K562 (cell line): ENCODE data around the gene GON4L. TPM values are rescaled to one million over a fixed set of nuclear protein-coding genes. Genes with fewer than 3 reads are reported as not detected.

Experiments used
- CCNT2 ChIP-seq: IDR thresholded peaks from 2 replicates; pipeline ENCODE4 v1.6.1; 2011; ENCODE audit warnings: borderline replicate concordance, low read depth, mild to moderate bottlenecking, moderate library complexity, mixed read lengths, low read length; ENCODE audit not compliant: insufficient read length; ENCODE audit errors: extremely low read depth
- CTBP1 ChIP-seq: fragments of 450-650 bp; IDR thresholded peaks from 2 replicates; pipeline ENCODE4 v1.6.1; 2016; ENCODE audit warnings: borderline replicate concordance
- ETS2 ChIP-seq: IDR thresholded peaks from 2 replicates; pipeline ENCODE4 v1.6.1; 2016; ENCODE audit warnings: borderline replicate concordance, missing genetic modification characterization, mild to moderate bottlenecking, moderate library complexity, missing compliant biosample characterization; ENCODE audit not compliant: poor library complexity, severe bottlenecking
- KLF16 ChIP-seq: IDR thresholded peaks from 2 replicates; pipeline ENCODE4 v1.6.1; 2016; ENCODE audit warnings: antibody characterized with exemption
- MECOM ChIP-seq: fragments of 250-450 bp; sonication (Bioruptor Pico); IDR thresholded peaks from 2 replicates; pipeline ENCODE4 v1.8.0; 2022; ENCODE audit warnings: inconsistent platforms
- MEIS2 ChIP-seq: fragments of 450-650 bp; IDR thresholded peaks from 2 replicates; pipeline ENCODE4 v1.6.1; 2014; ENCODE audit warnings: mild to moderate bottlenecking; ENCODE audit not compliant: partially characterized antibody
- MTA2 ChIP-seq: fragments of 450-650 bp; IDR thresholded peaks from 2 replicates; pipeline ENCODE4 v1.6.1; 2016; ENCODE audit warnings: low read depth
- NFIC ChIP-seq: fragments of 450-650 bp; IDR thresholded peaks from 2 replicates; pipeline ENCODE4 v1.6.1; 2017; ENCODE audit warnings: mild to moderate bottlenecking, inconsistent platforms
- NRF1 ChIP-seq, 2 experiments: fragments of 450-650 bp; IDR thresholded peaks in 1 of 2; conservative IDR thresholded peaks in 1 of 2; 2 replicates each; pipeline ENCODE4 v1.6.1; 2014; ENCODE audit warnings: mild to moderate bottlenecking in 2 of 2
- SMAD3 ChIP-seq: fragments of 450-650 bp; formaldehyde crosslinking; conservative IDR thresholded peaks from 2 replicates; pipeline ENCODE4 v1.4.0; 2020; ENCODE audit warnings: mild to moderate bottlenecking
- SMARCA5 ChIP-seq: fragments of 450-650 bp; IDR thresholded peaks from 2 replicates; pipeline ENCODE4 v1.6.1; 2016
- SOX6 ChIP-seq: fragments of 450-650 bp; IDR thresholded peaks from 2 replicates; pipeline ENCODE4 v1.6.1; 2014; ENCODE audit warnings: mild to moderate bottlenecking
- STAT5A ChIP-seq: IDR thresholded peaks from 2 replicates; pipeline ENCODE4 v1.6.1; 2012; ENCODE audit warnings: low read length, inconsistent platforms, borderline replicate concordance
- TCF3 ChIP-seq: sonication (generic); formaldehyde crosslinking; IDR thresholded peaks from 2 replicates; pipeline ENCODE4 v1.4.0; 2020; ENCODE audit warnings: mild to moderate bottlenecking, missing genetic modification reagents
- ZKSCAN1 ChIP-seq: fragments of 150-350 bp; IDR thresholded peaks from 2 replicates; pipeline ENCODE4 v1.6.1; 2016; ENCODE audit warnings: low read depth, low read length
- ZNF23 ChIP-seq: fragments of 250-450 bp; sonication (Bioruptor Pico); IDR thresholded peaks from 2 replicates; pipeline ENCODE4 v1.4.0; 2020; ENCODE audit warnings: mild to moderate bottlenecking
- ZNF764 ChIP-seq: fragments of 250-450 bp; sonication (Bioruptor Pico); IDR thresholded peaks from 2 replicates; pipeline ENCODE4 v1.4.0; 2020; ENCODE audit warnings: low read depth, mild to moderate bottlenecking, moderate library complexity
- polyA plus RNA-seq, 8 experiments: library from polyadenylated mRNA; depleted of rRNA in 4 of 8; stranded (reverse) in 5 of 8; unstranded in 3 of 8; fragments of >200 nt; fragmentation: Nextera tagmentation in 2 of 8; fragmentation: Illumina TruSeq in 1 of 8; extraction: Ambion mirVana in 2 of 8; extraction: Trizol in 1 of 8; gene quantifications; 2 replicates each; pipeline versions ENCODE4 v1.2.1 to v1.2.3, GENCODE V29; 2011 to 2014; ENCODE audit warnings: inconsistent platforms in 1 of 8, missing spikeins in 1 of 8
- total RNA-seq, 7 experiments: library from RNA; depleted of rRNA in 6 of 7; stranded (reverse); fragments of >200 nt in 6 of 7; fragmentation: Illumina TruSeq in 2 of 7; extraction: Trizol in 2 of 7; gene quantifications; 2 replicates each; pipeline versions ENCODE4 v1.2.1 to v1.2.3, GENCODE V29; 2011 to 2021; ENCODE audit warnings: low replicate concordance in 1 of 7
- TF ChIP-seq, protein P1 (sequence below), 2 experiments: fragments of 150-350 bp in 1 of 2; IDR thresholded peaks; 2 replicates each; pipeline ENCODE4 v1.6.1; 2012 to 2016; ENCODE audit warnings: low read depth in 2 of 2, low read length in 2 of 2, mild to moderate bottlenecking in 1 of 2, moderate library complexity in 1 of 2
- TF ChIP-seq, protein P2 (sequence below): sonication (generic); formaldehyde crosslinking; IDR thresholded peaks from 2 replicates; pipeline ENCODE4 v1.8.1; 2022; ENCODE audit warnings: missing genetic modification reagents
- TF ChIP-seq, protein P3 (sequence below): fragments of 450-650 bp; IDR thresholded peaks from 2 replicates; pipeline ENCODE4 v1.6.1; 2016; ENCODE audit warnings: antibody characterized with exemption
- TF ChIP-seq, protein P4 (sequence below): fragments of 250-450 bp; sonication (Bioruptor Pico); IDR thresholded peaks from 2 replicates; pipeline ENCODE4 v1.5.0; 2022; ENCODE audit warnings: mild to moderate bottlenecking

Gene GON4L
- total and polyA plus RNA-seq, 9 of the 15 experiments (the other 6 are each of a cell fraction or from before 2014, with no cell fraction given), result 20.2 to 47.4 (median 33.6) TPM

DNA sequence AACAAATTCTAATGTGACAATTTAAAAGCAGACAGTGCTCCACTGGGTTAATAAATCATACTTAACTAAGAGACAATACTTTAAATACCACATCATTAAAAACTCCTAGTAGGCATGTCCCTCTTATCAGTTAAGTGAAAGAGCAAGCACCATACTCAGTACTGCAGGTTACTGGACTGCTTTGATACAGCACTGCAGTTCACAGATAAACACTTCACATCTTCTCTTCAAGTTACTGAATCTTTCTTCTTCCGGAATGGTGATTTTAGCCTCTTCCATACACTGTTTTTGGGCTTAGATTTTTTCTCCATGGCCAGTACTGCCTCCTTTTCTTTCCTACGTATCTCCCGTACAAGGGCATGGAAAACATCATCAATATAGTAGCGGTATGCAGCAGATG, 43.1 kb upstream of the GON4L start (continued):
- TF ChIP-seq NFIC (peak; percentile 60), TCF3 (CRISPR knock-in tag) (peak; percentile 93), MTA2 (peak; percentile 79), ZKSCAN1 (peak; percentile 83), SOX6 (peak; percentile 66), NRF1 (conservative IDR thresholded peaks at IDR 0.05 in 1 of 2, IDR thresholded peaks at IDR 0.05 in 1 of 2) (no peak), ETS2 (tag) (no peak), SMARCA5 (peak; percentile 24; the same call in 1 of the 2 replicates), STAT5A (peak; percentile 79), CTBP1 (peak; percentile 29; the same call in 1 of the 2 replicates), SMAD3 (CRISPR knock-in tag) (no peak), MECOM (CRISPR knock-in tag) (no peak), ZNF764 (CRISPR knock-in tag) (no peak), KLF16 (peak; percentile 70), MEIS2 (peak; percentile 64), ZNF23 (no peak), CCNT2 (peak; percentile 31)
- TF ChIP-seq, protein P1, sequence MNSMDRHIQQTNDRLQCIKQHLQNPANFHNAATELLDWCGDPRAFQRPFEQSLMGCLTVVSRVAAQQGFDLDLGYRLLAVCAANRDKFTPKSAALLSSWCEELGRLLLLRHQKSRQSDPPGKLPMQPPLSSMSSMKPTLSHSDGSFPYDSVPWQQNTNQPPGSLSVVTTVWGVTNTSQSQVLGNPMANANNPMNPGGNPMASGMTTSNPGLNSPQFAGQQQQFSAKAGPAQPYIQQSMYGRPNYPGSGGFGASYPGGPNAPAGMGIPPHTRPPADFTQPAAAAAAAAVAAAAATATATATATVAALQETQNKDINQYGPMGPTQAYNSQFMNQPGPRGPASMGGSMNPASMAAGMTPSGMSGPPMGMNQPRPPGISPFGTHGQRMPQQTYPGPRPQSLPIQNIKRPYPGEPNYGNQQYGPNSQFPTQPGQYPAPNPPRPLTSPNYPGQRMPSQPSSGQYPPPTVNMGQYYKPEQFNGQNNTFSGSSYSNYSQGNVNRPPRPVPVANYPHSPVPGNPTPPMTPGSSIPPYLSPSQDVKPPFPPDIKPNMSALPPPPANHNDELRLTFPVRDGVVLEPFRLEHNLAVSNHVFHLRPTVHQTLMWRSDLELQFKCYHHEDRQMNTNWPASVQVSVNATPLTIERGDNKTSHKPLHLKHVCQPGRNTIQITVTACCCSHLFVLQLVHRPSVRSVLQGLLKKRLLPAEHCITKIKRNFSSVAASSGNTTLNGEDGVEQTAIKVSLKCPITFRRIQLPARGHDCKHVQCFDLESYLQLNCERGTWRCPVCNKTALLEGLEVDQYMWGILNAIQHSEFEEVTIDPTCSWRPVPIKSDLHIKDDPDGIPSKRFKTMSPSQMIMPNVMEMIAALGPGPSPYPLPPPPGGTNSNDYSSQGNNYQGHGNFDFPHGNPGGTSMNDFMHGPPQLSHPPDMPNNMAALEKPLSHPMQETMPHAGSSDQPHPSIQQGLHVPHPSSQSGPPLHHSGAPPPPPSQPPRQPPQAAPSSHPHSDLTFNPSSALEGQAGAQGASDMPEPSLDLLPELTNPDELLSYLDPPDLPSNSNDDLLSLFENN (IDR thresholded peaks at IDR 0.05; ENCODE audit: low read depth in 2 of 2, low read length in 2 of 2), result 0 out of 4 replicates have a peak, but pooled peaks of 1 of the 2 experiments have one; percentile 31
- TF ChIP-seq, protein P2, sequence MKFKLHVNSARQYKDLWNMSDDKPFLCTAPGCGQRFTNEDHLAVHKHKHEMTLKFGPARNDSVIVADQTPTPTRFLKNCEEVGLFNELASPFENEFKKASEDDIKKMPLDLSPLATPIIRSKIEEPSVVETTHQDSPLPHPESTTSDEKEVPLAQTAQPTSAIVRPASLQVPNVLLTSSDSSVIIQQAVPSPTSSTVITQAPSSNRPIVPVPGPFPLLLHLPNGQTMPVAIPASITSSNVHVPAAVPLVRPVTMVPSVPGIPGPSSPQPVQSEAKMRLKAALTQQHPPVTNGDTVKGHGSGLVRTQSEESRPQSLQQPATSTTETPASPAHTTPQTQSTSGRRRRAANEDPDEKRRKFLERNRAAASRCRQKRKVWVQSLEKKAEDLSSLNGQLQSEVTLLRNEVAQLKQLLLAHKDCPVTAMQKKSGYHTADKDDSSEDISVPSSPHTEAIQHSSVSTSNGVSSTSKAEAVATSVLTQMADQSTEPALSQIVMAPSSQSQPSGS (CRISPR knock-in tag), result no peak
- TF ChIP-seq, protein P3, sequence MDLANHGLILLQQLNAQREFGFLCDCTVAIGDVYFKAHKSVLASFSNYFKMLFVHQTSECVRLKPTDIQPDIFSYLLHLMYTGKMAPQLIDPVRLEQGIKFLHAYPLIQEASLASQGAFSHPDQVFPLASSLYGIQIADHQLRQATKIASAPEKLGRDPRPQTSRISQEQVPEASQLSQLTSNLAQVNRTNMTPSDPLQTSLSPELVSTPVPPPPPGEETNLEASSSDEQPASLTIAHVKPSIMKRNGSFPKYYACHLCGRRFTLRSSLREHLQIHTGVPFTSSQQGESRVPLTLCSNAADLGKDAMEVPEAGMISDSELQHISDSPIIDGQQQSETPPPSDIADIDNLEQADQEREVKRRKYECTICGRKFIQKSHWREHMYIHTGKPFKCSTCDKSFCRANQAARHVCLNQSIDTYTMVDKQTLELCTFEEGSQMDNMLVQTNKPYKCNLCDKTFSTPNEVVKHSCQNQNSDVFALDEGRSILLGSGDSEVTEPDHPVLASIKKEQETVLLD, result no peak
- TF ChIP-seq, protein P4, sequence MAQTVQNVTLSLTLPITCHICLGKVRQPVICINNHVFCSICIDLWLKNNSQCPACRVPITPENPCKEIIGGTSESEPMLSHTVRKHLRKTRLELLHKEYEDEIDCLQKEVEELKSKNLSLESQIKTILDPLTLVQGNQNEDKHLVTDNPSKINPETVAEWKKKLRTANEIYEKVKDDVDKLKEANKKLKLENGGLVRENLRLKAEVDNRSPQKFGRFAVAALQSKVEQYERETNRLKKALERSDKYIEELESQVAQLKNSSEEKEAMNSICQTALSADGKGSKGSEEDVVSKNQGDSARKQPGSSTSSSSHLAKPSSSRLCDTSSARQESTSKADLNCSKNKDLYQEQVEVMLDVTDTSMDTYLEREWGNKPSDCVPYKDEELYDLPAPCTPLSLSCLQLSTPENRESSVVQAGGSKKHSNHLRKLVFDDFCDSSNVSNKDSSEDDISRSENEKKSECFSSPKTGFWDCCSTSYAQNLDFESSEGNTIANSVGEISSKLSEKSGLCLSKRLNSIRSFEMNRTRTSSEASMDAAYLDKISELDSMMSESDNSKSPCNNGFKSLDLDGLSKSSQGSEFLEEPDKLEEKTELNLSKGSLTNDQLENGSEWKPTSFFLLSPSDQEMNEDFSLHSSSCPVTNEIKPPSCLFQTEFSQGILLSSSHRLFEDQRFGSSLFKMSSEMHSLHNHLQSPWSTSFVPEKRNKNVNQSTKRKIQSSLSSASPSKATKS (CRISPR knock-in tag), result no peak
